AG09319 (cell line): ENCODE results near the gene ATP7B.

Experiments
- DNase-seq: peaks from one replicate; pipeline ENCODE4 v3.0.0-alpha.2; 2010; ENCODE audit warnings: low read depth; ENCODE audit errors: extremely low read depth
- CTCF ChIP-seq: IDR thresholded peaks from 2 replicates; pipeline ENCODE4 v1.5.1; 2011; ENCODE audit warnings: low read depth, mild to moderate bottlenecking, inconsistent platforms, low read length, moderate library complexity

ATP7B gene

GRCh38 chr13:51883226-51883600, 128.0 kb downstream of the ATP7B start:
- no peak for TF ChIP-seq CTCF
- DNase-seq: no peak
